NCI-H526 treated with DMSO at 0.1 percent for 48 hours (cell line): ENCODE measurements around the gene NRG3.

Experiments used
- DNase-seq: peaks from one replicate; lab custom pipeline; 2025; lab: John Stamatoyannopoulos, UW

NRG3 gene

DNA sequence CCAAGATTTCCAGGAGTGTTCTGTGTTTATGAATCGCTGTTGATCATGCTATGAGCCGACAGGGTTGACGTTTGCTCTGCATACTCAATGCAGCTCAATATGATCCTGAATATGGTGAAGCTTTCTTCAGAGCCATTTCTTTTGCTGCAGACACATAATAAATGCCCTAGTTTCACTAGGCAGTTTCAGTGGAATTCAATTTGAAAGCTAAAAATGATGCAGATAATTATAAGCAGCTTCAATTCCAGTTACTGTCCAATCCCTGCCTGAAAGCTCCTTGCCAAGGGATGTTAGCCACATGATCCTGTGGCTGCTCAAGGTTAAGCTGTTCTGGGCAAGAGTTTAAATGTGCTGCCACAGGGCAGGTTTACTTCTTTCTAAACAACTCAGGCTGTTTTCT lies 805.6 kb downstream of the NRG3 start:
- no peak for DNase-seq

DNA sequence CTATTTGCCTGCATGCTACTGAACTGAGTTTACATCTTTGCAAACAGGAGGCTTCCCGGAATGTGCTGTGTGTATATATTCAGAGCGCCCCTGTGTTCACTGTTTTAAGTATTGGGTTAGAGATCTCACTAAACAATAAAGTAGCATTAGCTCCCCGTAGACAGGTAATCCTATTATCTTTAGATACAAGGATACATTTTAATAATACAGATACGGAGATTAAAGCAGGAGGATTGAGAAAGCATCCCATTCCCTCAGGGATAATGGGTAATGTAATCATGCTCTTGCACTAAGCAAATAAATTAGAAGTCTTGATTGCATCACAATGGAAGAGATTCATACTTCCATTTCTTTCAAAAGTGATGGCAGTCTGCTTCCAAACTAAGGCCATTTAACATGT lies 809.0 kb downstream of the NRG3 start:
- no peak for DNase-seq

DNA sequence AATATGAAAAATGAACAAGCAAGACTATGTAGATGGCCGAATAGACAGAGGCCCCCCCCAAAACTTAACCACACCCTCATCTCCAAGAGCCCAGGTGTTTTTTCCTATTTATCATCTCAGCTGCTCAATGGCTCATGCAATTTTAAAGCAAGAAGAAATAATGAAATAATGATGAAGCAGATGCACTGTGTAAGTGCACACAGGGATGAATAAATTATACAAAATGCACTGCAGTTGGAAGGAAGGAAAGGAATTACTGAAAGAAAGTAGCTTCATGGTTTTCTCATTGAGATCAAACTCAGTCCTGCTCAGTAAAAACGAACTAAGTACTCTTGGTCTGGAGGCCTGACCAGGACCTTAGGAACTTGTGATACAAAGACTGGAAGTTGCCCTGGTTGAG lies 810.1 kb downstream of the NRG3 start:
- DNase-seq: no peak

DNA sequence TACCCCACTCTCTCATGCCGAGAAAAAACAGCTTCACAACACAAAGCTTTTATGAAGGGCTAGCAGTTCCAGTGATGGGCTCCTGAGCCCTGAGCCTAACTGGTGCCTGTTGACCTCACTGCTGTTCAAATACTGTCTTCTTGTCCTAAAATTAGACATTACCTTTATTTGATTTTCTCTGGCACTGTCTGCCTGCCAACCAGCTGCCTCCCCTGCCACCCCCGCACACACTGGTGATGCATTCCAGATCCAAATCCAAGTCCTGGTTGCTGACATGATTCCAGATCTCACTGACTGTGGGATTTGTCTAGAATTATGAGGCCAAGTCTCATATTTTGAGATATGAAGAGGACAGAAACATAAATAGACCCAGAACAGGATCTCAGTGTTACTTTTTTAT lies 816.2 kb downstream of the NRG3 start:
- no peak for DNase-seq

DNA sequence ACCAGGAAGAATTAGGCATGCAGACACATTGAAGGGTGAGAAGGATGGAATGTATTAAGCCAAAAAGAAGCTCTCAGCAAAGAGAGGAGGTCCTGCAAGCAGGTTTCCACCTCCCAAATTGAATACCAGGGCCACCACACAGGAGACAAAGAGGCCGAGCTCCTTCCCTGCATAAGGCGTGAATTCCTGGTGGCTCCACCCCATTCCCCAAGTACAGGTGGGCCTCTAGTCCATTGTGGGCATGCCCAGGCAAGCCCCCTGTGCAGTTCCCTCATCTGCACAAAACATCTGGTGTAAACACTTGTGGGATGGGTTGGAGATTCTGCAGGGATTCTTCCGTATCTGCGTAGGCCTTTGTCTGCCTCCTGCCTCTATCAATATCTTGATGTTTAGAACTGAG lies 817.5 kb downstream of the NRG3 start:
- no peak for DNase-seq

DNA sequence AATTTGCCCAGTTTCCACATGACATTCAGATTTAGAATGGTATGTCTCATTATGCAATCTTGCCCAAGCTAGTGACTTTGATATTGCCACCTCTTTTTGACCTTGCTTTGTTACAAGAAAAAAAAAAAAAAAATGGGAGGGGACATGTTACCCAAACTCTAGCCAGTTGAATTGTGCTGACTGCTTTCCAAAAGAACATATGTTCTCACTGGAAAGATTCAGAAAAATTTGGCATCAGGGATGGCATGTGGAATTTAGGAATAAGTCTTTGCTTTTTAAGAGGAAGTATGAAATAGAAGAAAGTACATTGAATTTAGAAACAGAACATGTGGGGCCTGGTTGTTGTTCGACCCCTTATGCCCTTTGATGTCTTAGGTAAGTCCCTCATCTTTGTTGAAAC lies 846.8 kb downstream of the NRG3 start:
- no peak for DNase-seq

DNA sequence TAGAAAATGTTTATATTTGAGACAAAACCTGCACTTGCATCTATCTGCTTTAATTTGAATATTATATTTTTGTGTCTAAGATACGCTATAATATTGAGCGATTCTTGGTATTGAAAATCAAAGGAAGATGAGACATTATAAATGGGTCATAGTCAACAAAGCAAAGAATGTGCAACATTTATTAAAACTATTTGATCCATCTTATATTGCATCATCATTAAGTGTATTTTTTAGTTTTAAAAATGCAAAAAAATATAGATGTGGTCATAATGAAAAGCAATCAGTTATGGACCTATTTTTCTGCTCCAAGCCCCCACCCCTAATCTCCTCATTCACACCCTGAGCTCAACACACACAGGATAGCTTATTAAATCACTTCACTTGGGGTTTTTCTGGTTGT lies 847.3 kb downstream of the NRG3 start:
- DNase-seq: no peak

DNA sequence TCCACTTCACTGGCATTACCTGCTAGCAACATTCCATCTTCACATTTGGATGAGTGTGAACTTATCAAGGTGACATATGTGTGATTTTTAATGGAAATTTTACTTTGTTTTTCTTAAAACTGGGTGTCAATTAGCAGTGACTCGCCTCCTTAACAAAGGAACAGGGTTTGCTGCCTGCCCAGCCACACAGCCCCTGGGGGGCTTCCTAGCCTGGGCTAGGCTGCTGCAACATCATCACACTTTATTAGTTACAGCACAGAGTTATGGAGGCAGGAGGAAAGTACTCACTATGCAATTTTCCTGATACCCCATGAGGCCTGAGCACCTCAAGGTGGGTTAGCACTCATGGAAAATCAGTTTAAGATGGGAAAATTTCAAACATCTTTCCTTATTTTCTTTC lies 861.3 kb downstream of the NRG3 start:
- no peak for DNase-seq

DNA sequence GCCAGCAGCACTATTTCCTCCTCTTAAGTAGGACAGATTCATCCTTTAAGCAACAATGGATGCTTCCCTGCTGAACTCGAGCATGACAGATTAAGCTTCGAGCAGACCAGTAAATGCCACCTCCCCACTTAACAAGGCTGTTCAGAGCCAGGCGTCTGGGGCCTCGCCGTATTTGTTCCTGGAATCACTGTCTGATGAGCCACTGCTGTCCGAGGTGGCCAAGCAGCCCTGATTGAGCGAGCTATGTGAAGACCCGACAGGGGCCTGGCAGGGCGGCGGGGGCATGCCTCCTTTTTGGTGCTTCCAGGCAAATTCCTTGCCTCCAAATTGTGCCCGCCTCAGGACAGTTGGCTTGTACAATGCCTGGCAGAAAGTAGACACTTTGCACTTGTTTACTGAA lies 862.6 kb downstream of the NRG3 start:
- DNase-seq: no peak

DNA sequence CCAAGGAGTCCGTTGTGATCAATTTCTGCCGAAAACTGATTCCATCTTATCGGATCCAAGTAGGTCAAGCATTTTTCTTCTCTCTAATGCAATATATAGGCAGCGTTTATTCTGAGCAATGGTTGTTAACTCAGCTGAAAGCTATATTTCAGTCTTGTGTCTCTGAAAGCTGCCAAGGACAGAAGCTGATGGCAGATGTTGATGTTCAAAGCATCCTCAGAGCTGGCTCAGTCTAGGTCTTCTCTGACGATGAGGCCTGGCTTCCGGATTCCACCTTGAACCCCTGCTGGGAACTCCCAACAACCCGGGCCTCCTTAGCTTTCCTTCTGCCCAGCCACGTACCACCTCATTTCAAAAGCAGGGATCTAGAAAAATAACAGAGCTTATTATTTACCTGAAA lies 863.6 kb downstream of the NRG3 start:
- DNase-seq: no peak

DNA sequence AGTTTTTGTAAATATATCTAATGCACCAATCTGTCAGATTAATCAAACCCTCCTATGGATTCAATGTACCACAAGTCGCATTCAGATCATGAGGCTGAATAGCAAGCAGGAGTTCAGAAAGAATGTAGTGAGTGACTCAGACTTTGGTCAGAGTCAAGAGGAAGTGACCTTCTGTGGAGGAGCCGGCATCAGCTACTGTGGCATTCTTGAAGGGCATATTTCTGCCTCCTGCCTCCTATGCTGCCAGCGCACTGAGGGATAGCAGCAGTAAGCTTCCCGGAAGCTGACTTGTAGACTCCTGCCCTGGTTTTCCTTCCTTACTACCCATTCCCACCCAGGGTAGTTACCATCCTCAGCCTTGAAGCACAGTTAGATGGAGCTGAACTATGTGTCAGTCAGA lies 867.5 kb downstream of the NRG3 start:
- no peak for DNase-seq

DNA sequence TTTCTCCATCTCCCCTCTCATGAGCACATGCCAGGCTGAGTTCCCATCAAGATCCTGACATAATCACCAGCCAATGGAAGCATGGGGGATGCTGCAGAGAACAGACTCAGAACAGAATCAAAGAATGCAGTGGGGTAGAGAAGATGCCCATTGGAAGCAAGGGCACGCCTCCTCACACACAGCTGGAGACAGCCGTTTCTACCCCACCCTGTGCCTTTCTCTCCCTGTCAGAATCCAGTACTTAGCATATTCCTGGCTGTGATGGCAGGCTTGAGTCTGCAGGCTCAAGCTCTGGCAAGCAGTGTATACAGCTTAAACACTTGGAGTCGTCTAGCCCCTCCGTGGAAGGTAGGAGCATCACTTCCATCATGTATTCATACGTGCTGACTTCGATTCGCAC lies 867.9 kb downstream of the NRG3 start:
- DNase-seq: no peak

DNA sequence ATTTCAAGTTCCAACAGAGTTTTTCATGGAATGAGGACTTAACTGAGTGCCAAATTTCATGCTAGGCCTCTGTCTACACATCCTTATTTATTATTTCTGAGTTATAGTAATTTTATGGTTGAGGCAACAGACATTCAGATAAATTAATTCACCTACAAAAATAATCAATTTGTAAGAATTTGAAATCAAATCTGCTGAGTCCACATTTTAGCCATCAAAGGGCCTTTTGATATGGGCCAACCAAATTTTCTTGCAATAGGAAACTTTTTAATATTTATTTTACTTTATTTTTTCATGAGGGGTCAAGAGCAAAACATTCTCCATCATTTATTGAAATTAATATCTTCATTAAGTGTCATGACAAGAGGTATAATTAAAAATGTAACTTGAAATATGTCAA lies 875.5 kb downstream of the NRG3 start:
- DNase-seq: no peak

DNA sequence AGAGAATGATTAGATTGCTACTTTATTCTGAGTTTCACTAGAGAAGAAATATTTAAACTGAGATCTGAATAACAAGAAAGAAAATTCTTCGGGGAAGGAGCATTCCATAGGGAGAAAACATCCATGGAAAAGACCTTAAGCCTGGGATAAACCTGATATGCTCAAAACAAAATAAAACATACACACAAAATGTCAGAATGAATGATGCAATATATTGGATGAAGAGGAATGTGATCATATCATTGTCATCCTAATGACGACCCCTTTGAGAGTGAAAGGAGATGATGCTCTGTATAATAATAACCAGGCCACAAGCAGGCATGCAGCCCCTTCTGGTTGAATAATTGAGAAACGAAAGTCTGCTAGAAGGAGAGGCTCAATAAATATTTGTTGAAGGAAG lies 882.4 kb downstream of the NRG3 start:
- no peak for DNase-seq

DNA sequence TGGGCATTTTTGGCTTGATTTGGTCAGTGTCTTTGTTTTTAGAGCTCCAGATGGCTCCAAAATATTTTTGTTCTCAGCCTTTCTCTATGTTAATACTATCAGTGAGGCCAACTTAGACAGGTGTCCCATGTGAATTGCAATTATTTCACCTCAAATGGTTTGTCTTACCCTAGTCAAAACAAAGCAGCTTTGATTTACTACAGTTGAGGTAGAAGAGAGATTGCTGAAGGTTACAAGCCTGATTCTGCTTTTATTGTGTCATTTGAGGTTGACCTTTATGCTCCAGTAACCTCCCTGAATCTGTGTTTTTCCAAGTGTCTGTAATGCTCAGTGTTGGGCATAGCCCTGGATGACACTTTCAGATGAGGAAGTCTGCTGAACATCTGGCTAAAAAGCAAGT lies 882.9 kb downstream of the NRG3 start:
- DNase-seq: no peak

DNA sequence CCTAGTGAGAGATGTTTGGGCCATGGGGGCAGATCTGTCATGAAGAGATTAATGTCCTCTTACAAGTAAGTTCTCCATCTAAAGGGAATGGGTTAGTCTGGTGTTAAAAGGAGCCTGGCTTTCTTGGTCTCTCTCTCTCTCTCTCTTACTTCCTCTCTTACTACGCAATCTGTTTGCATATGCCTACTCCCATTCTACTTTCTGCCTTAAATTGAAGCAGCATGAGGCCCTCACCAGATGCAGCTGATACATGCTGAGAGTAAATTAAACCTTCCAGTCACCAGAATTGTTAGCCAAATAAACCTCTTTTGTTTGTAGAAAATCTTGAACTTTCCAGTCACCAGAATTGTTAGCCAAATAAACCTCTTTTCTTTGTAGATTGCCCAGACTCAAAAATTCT lies 884.1 kb downstream of the NRG3 start:
- DNase-seq: no peak

DNA sequence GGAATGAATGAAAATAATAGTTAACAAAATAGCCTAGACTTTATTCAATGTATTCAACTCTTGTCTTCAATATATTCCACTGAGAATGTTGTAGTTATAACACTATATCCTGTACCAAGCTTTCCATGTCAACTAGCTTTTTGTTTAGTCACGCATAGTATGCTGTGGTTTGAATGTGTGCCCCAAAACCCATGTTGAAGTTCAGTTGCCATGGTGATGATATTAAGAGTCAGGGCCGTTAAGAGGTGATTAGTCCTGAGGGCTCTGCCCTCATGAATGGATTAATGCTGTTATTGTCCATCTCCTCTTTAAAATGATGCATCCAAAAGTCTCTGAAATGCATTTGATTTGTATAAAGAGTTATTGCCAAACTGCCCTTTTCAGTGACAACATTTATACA lies 887.6 kb downstream of the NRG3 start:
- no peak for DNase-seq

DNA sequence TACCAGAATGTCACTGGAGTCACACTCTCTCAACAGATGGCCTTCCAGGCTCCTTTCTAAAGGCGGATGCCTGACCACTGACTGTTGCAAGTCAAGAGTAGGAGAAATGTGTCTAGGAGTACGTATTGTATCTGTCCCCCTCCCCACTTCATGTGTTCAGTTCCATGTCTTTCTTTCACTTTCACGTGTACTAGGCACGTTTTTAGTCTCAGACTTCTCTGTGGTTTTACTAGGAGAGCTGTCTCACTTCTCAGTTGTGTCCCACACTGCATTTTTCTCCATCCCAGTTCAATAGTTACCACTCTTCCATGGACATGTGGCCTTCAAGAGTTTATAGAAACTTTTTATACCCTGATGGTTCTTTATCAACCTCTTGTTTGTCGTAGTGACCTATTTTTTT lies 893.0 kb downstream of the NRG3 start:
- DNase-seq: no peak

DNA sequence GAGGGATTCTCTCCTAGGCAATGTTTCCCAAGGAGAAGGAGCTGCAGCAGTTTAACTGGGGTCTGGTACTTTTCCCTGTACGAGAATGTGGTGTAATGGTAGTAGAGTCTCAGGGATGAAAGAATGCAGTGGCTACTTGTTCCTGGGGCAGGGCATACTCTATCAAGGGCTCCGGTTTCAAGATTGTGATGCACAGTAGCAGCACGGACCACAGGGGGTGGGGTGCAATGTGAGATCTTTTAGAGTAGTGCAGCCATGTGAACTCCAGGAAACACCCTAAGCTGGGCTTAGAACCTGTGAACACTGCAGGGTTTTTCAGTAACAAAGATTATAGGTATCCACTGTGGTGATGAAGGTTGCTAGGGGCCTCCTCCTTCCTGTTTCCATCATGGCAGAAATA lies 903.9 kb downstream of the NRG3 start:
- DNase-seq: no peak

DNA sequence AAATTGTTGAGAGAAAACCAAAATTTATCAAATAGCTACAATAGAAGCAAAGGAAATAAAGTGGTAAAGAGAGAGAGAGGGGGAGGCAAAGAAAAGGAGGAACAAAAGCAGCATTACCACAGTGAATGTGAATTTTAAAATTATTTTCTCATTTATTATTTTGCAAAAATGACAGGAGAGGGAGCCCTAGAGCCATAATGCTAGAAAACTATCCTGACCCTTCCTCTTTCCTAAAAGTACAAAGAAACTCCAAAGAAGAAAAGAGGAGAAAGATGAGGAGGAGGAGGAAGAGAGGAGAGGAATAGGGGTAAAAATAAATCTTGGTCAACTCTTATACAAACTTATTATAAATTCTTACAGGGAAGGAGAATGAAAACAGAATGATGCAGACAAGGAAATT lies 921.5 kb downstream of the NRG3 start:
- DNase-seq: no peak

DNA sequence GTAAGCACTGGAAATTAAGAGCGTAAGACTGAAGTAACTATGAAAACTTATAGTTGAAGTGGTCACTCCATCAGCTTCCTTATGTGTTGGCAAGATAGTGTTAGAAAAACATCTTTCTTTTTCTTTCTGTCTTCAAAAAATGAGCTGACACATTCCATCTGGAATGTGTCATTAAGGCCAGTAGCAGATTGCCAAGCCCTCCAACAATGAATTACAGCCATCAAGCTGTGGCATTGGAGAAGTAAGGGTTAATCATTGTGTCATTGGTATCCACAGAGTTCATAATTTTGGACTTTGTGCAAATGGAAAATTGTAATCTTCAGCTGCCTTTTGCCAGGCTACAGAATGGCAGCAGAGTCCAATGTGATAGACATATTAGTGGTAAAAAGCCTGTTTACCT lies 926.3 kb downstream of the NRG3 start:
- no peak for DNase-seq

DNA sequence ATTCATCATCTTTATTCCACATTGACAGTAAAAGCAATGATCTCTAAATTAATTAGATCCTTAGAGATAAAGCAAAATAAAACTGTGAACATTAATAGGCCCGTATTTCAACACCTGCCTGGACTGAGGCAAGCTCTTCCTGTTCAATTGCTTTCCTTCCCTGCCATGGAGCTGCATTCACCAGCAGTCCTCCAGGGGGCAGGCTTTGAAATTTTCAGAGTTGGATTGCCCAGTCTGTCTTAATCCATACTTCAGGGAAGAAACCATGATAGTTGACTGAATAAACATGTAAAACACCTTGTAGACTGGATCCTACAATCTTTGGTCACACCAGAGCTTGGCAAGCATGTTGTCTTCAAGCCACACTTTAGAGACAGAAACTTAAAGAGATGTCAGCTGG lies 936.6 kb downstream of the NRG3 start:
- no peak for DNase-seq

DNA sequence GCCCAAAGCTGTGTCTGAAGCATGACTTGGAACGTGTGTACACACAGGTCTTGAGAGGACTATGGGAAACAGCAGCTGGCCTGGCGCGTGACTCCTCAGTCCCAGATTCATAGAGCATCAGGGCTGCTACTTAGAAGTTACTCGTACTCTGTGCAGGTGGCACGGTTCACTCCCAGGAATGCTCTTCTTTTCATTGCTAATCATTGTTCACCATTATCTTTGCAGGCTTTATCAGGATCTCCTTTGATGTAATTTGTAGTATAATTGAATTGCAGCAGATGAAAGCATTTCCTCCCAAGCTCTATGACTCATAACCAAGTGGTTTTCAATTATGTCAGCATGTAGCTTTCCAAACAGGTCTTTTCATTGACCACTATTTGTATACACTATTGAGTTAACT lies 938.9 kb downstream of the NRG3 start:
- DNase-seq: no peak

DNA sequence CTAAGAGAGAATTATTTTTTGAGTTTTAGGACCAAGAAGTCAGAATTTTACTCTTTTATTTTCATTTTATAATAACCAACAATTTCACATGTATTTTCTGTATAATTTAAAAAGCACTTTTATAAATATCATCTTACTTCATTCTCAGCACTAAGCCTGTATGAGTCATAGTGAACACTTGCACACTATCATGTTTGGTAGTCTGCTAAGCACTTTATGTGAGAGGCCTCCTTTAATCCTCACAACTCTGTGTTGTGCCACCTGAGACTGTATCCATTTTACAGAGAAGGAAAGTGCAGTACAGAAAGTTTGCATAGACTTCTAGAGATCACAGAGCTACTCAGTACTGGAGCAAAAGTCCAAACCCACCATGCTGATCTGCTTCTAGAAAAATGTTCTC lies 939.6 kb downstream of the NRG3 start:
- no peak for DNase-seq

DNA sequence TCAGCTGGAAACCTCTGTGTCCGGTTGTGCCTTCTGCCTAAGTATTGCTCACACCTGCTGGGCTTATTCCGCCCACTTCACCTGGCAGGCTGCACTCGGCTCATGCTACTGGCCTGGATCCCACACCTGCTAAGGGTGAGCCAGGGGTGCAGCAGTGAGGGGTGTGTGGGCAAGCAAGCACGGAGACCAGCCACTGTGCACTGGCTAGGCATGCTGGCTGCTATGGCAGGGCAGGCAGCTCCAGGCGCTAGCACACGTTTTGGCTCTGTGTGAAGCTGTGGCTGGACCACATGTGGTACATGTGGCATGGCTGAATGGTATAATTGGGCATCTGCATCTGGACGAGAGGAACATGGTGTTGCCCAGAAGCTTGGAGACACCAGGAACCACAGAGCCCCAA lies 940.7 kb downstream of the NRG3 start:
- no peak for DNase-seq
